Fibroblast of villous mesenchyme (primary cell): ENCODE results near the gene SPN. TPM values are rescaled to one million over a fixed set of nuclear protein-coding genes. Genes with fewer than 3 reads are reported as not detected.
A peak's percentile ranks its signal among the peaks of the same experiment; 100 is the strongest.
"Not testable (repeated sequence)": the region's sequence is repeated elsewhere in the genome, so short reads cannot be mapped to it uniquely, and the experiment has no call there.

ENCODE experiments used
- DNase-seq: peaks from one replicate; pipeline ENCODE4 v3.0.0-alpha.2; 2010; ENCODE audit warnings: low read depth
- H3K4me3 ChIP-seq: 2 replicates; pipeline ENCODE4 v1.5.1; 2011; ENCODE audit warnings: low read depth, mild to moderate bottlenecking, low read length
- total RNA-seq: library from RNA; depleted of rRNA; stranded (reverse); fragments of >200 nt; gene quantifications from 2 replicates; pipeline ENCODE4 v1.2.3, GENCODE V29; 2012
- TF ChIP-seq, protein P1 (sequence below): IDR thresholded peaks from 2 replicates; pipeline ENCODE4 v1.5.1; 2012; ENCODE audit warnings: low read depth, mild to moderate bottlenecking, low read length; ENCODE audit not compliant: insufficient read depth

Gene SPN
- total RNA-seq, 1 donor: not detected

DNA sequence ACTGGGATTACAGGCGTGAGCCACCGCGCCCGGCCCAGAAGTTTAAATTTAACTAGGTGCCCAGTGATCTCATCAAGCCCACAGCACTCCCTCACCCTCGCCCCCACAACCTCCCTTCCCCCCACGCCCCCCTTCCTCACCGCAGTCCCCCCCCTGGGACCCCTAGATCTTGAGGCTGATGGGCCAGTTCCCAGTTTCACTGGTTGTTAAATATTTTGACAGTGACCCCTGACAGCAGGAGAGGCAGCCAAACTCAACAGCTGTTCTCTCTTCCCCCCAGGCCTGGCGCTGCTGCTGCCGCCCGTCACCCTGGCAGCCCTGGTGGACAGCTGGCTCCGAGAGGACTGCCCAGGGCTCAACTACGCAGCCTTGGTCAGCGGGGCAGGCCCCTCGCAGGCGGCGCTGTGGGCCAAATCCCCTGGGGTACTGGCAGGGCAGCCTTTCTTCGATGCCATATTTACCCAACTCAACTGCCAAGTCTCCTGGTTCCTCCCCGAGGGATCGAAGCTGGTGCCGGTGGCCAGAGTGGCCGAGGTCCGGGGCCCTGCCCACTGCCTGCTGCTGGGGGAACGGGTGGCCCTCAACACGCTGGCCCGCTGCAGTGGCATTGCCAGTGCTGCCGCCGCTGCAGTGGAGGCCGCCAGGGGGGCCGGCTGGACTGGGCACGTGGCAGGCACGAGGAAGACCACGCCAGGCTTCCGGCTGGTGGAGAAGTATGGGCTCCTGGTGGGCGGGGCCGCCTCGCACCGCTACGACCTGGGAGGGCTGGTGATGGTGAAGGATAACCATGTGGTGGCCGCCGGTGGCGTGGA, 31.5 kb downstream of the SPN start:
- DNase-seq: peak; percentile 48
- no peak overlapping the region for H3K4me3 ChIP-seq
- TF ChIP-seq, protein P1, sequence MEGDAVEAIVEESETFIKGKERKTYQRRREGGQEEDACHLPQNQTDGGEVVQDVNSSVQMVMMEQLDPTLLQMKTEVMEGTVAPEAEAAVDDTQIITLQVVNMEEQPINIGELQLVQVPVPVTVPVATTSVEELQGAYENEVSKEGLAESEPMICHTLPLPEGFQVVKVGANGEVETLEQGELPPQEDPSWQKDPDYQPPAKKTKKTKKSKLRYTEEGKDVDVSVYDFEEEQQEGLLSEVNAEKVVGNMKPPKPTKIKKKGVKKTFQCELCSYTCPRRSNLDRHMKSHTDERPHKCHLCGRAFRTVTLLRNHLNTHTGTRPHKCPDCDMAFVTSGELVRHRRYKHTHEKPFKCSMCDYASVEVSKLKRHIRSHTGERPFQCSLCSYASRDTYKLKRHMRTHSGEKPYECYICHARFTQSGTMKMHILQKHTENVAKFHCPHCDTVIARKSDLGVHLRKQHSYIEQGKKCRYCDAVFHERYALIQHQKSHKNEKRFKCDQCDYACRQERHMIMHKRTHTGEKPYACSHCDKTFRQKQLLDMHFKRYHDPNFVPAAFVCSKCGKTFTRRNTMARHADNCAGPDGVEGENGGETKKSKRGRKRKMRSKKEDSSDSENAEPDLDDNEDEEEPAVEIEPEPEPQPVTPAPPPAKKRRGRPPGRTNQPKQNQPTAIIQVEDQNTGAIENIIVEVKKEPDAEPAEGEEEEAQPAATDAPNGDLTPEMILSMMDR: no peak

DNA sequence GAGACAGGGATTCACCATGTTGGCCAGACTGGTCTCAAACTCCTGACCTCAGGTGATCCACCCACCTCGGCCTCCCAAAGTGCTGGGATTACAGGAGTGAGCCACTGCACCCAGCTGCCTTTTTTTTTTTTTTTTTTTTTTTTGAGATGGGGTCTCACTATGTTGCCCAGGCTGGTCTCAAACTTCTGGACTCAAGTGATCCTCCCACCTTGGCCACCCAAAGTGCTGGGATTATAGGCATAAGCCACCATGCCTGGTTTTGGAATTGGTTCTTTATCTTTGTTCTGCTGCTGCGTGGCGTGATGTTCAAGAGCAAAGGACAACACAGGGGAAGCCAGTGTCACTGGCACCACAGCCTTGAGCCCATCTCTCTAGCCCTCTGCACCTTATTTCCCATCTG, 32.6 kb downstream of the SPN start:
- H3K4me3 ChIP-seq, DNase-seq: not testable (repeated sequence)

DNA sequence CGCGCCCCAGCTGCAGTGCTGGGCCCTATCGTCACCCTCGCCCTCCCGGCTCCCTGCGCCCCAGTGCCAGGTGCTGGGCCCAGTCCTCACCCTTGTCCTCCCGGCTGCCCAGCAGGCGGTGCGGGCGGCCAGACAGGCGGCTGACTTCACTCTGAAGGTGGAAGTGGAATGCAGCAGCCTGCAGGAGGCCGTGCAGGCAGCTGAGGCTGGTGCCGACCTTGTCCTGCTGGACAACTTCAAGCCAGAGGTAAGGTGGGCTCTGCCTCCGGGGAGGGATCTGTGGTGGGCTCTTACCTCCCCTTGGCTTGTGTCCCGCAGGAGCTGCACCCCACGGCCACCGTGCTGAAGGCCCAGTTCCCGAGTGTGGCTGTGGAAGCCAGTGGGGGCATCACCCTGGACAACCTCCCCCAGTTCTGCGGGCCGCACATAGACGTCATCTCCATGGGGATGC, 33.9 kb downstream of the SPN start:
- no peak for DNase-seq
- TF ChIP-seq, protein P1: no peak
- H3K4me3 ChIP-seq: no peak overlapping the region

DNA sequence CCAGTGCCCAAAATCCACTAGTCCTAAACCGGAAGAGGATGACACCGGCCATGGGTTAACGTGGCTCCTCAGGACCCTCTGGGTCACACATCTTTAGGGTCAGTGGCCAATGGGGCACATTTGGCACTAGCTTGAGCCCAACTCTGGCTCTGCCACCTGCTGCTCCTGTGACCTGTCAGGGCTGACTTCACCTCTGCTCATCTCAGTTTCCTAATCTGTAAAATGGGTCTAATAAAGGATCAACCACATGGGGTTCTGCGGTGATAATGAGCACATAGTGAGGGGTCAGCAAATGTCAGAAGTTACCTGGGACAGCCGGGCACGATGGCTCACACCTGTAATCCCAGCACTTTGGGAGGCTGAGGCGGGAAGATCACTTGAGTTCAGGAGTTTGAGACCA, 34.3 kb downstream of the SPN start:
- H3K4me3 ChIP-seq: no peak overlapping the region
- no peak for DNase-seq

DNA sequence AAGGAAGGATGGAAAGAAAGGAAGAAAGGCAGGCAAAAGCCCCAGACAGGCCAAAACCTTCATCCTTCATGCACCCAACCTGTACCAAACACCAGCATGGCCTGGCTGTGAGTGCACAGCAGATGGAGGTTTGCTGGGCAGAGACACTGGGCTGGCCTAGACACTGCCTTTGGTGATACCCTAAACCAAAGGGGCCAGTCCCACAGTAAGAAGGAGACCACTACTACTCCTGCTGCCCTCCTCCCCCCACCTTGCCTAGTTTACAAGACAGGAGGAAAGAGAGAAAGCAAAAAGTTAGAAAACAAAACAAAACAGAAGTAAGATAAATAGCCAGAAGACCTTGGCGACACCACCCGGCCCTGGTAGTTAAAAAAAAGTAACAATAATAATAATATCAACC, 35.0 kb downstream of the SPN start:
- TF ChIP-seq, protein P1: no peak
- H3K4me3 ChIP-seq: no peak overlapping the region
- DNase-seq: no peak

More for the DNA sequence above, 34.3 kb downstream of the SPN start:
- TF ChIP-seq, protein P1: no peak

DNA sequence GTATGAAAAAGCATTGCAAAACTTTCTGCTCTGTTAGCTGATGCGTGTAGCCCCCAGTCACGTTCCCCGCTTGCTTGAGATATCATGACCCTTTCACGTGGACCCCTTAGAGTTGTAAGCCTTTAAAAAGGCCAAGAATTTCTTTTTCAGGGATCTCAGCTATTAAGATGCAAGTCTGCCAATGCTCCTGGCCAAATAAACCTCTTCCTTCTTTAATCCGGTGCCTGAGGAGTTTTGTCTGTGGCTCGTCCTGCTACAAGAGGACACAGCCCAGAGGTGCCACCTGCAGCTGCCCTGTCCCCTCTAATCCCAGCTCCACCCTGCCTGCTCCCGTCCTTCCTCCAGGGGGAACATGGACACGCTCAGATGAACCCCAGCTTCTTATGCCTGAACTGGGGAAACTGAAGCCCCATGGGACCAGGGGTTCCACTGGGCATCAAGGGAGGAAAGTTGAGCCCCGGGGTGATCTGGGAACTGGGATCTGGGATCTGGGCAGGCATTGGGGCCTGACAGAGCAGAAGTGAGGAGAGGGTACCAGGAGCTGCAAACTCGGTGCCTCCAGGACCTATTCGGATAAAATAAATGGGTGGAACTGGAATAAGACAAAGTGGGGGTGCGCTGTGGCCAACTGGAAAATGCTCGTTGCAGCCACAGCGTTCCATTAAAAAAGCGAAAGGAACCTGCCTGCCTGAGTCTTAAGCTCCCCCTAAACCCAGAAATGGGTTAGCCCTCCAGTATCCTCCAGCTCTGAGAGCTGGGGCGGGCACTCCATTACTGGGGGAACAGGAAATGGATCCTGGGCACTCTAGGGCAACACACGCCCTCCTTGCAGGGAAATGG, 35.7 kb downstream of the SPN start:
- DNase-seq: no peak
- TF ChIP-seq, protein P1: no peak
- H3K4me3 ChIP-seq: no peak overlapping the region
